Cardiac muscle cell (in vitro differentiated cells and primary cell): ENCODE measurements around the gene WHRN. TPM values are rescaled to one million over a fixed set of nuclear protein-coding genes. Genes with fewer than 3 reads are reported as not detected.

Experiments
- DNase-seq, 2 donors: peaks; one replicate each; pipeline versions ENCODE4 v3.0.0 to v3.0.0-alpha.2; 2010 to 2017; ENCODE audit warnings: low read depth in 1 of 2, low spot score in 1 of 2
- H3K27ac ChIP-seq: fragments of 200-600 bp; sonication (generic); 2 replicates; pipeline ENCODE4 v1.5.1; 2016
- H3K27me3 ChIP-seq: fragments of 200-600 bp; sonication (generic); 2 replicates; pipeline ENCODE4 v1.6.0; 2016; ENCODE audit warnings: control low read depth
- H3K36me3 ChIP-seq: fragments of 200-600 bp; sonication (generic); 2 replicates; pipeline ENCODE4 v1.5.1; 2016; ENCODE audit warnings: control low read depth
- H3K4me1 ChIP-seq: fragments of 200-600 bp; sonication (generic); 2 replicates; pipeline ENCODE4 v1.8.1; 2017; ENCODE audit warnings: low read depth, mild to moderate bottlenecking, mixed run types
- H3K4me3 ChIP-seq: fragments of 200-600 bp; sonication (generic); 2 replicates; pipeline ENCODE4 v1.5.1; 2016; ENCODE audit warnings: mild to moderate bottlenecking
- H3K9me3 ChIP-seq: fragments of 200-600 bp; sonication (generic); 2 replicates; pipeline ENCODE4 v1.5.1; 2017; ENCODE audit warnings: low read depth, mild to moderate bottlenecking, control low read depth
- polyA plus RNA-seq: library from polyadenylated mRNA; unstranded; fragments of >200 nt; fragmentation: Nextera tagmentation; extraction: Ambion mirVana; gene quantifications from 2 replicates; pipeline ENCODE4 v1.2.1, GENCODE V29; 2016
- total RNA-seq: library from RNA; depleted of rRNA; stranded (reverse); fragments of >200 nt; gene quantifications from 2 replicates; pipeline ENCODE4 v1.2.3, GENCODE V29; 2016
- TF ChIP-seq, protein P1 (sequence below): IDR thresholded peaks from 2 replicates; pipeline ENCODE4 v1.5.1; 2012; ENCODE audit warnings: low read depth, mild to moderate bottlenecking, low read length

Gene WHRN
- total and polyA plus RNA-seq, 2 experiments from 2014 or later = 10.8 to 12.5 TPM

DNA sequence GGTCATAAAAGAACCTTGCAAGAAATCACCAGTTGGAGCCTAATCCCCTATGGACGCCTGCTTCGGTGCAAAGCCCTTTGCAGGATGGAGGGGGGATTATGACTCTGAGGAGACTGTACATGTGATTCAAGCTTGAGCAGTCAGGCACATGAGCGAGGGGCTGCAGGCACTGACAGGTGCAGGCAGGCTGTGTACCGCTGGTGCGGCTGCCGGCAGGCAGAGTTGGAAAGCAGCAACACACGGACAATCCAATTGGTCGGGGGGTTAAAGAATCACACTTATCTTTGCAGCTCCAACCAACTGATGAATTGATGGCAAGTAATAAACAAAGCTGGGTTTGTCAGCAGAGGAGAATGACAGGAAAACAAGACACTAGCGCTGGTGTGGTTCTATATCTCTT is 5.7 kb downstream of the WHRN start:
- TF ChIP-seq, protein P1, sequence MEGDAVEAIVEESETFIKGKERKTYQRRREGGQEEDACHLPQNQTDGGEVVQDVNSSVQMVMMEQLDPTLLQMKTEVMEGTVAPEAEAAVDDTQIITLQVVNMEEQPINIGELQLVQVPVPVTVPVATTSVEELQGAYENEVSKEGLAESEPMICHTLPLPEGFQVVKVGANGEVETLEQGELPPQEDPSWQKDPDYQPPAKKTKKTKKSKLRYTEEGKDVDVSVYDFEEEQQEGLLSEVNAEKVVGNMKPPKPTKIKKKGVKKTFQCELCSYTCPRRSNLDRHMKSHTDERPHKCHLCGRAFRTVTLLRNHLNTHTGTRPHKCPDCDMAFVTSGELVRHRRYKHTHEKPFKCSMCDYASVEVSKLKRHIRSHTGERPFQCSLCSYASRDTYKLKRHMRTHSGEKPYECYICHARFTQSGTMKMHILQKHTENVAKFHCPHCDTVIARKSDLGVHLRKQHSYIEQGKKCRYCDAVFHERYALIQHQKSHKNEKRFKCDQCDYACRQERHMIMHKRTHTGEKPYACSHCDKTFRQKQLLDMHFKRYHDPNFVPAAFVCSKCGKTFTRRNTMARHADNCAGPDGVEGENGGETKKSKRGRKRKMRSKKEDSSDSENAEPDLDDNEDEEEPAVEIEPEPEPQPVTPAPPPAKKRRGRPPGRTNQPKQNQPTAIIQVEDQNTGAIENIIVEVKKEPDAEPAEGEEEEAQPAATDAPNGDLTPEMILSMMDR = no peak
- Histone ChIP-seq H3K4me1 (peaks cover 24% of the 10 kb centered on the region), H3K27me3 (peaks cover under 1% of the 10 kb centered on the region), H3K9me3 (no peaks in the 10 kb centered on the region), H3K27ac (no peak overlapping the region), H3K4me3 (no peak overlapping the region), H3K36me3 (no peaks in the 10 kb centered on the region)
- DNase-seq = no peak

DNA sequence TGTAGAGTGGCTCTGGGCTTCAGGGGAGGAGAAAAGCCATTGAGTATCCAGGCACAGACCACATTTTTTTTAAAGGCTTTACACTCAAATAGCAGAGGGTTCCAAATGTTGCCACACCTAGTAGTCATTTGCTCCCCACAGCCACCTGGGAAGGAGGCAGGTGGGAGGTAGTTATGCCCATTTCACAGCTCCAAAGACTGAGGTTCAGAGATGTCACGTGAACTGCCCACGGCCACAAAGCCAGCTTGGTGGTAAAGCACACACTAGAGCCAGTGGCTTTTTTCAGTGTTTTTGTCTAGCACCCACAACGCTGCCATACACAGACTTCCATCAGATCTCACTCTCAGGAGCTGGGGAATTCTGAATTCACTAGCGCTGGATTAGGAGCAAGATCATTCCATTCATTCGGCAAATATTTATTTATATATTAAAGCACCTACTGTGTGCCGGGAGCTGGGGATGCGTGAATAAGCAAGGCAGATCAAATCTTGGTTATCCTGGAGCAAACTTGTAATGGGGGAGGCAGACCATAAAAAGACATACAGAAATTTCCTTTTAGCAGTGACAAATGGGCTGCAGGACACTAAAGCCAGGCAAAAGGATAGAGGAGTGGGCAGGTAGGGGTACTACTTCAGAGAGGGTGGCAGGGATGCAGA is 7.4 kb downstream of the WHRN start:
- Histone ChIP-seq H3K27ac (no peak overlapping the region), H3K9me3 (no peaks in the 10 kb centered on the region), H3K36me3 (no peaks in the 10 kb centered on the region), H3K4me3 (no peak overlapping the region), H3K27me3 (no peaks in the 10 kb centered on the region), H3K4me1 (peaks cover 17% of the 10 kb centered on the region)
- TF ChIP-seq, protein P1 = no peak
- DNase-seq = no peak

DNA sequence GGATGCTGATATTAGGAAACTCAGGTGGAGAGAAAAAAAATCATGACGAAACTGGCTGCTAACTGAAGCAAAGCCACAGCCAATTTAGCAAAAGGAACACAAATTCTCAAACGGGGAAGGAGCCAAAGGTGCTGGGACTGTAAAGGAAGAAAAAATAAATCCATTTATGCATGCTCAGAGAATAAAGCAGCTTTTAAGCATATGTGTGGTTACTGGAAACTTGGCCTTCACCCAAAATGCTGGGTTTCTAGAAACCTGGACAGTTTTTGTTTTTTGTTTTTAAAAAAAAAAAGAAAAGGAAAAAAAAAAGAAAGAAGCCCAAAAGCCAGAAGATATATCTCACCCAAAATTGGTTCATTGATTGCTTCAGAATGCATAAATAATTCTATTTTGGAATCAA is 8.0 kb downstream of the WHRN start:
- H3K36me3 ChIP-seq = no peaks in the 10 kb centered on the region
- TF ChIP-seq, protein P1 = no peak
- DNase-seq = no peak
- peaks cover 11% of the 10 kb centered on the region for H3K4me1 ChIP-seq
- H3K9me3 ChIP-seq = no peaks in the 10 kb centered on the region
- no peak overlapping the region for H3K4me3 ChIP-seq
- no peak overlapping the region for H3K27ac ChIP-seq
- H3K27me3 ChIP-seq = no peaks in the 10 kb centered on the region

DNA sequence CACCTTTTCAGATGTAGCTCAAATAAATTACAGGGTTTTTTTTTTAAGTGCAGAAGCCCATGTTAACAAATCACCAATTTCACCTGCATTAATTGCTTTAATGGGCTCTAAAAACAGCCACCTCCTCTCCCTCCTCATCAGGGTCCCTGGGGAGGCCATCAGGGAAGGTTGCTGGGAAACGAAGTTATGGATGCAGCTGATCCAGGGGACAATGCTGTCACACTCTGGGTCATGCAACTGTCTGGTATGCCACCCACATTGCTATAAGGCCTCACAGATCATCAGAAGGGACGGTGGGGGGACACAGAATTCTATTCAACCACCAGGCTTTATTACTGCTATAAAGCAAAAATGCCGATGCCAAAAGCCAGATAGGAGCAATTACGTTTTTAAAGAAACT is 9.3 kb downstream of the WHRN start:
- H3K4me3 ChIP-seq = no peak overlapping the region
- no peaks in the 10 kb centered on the region for H3K9me3 ChIP-seq
- no peak overlapping the region for H3K27ac ChIP-seq
- DNase-seq = no peak
- no peaks in the 10 kb centered on the region for H3K27me3 ChIP-seq
- H3K36me3 ChIP-seq = no peaks in the 10 kb centered on the region
- TF ChIP-seq, protein P1 = no peak
- H3K4me1 ChIP-seq = no peaks in the 10 kb centered on the region

DNA sequence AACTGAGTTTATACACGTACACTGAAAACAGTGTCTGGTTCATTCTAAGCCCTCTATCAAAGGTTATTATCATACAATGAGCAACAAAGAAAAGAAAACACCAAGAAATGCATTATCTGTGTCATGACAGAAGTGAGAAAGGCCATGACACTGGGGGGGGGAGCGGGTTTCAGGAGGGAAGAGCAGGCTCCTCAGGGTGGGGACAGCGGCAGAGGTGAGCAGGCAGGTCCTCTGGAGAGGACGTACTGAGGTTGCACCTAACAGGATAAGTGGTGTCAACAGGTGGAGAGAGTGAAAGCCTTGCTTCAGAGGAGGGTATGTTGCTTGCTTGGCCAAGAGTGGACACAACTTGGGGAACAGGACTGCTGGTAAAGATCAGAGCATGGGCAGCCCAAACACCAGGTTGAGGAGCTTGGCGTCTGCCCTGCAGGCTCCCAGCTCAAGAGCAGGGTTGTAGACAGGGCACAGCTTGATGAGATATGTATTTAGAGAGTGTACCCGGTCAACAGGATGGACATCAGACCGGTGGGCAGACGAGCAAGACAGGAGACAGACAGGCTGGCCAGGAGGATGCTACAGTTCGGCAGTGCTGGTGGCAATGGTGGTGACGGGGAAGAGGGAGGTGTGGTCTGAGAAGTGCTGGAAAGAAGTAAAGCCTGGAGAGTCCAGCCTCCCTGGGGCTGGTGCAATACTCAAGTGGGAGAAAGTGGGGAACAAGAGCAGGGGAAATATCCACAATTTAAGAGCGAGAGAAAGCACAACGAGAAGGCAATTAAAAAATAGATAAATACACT is 10.3 kb downstream of the WHRN start:
- Histone ChIP-seq H3K36me3 (no peaks in the 10 kb centered on the region), H3K9me3 (no peaks in the 10 kb centered on the region), H3K4me3 (no peak overlapping the region), H3K27me3 (no peaks in the 10 kb centered on the region), H3K4me1 (no peaks in the 10 kb centered on the region), H3K27ac (no peak overlapping the region)
- TF ChIP-seq, protein P1 = no peak
- DNase-seq = no peak
